ENCODE results near the gene ST3GAL2. TPM values are rescaled to one million over a fixed set of nuclear protein-coding genes. Genes with fewer than 3 reads are reported as not detected.

ST3GAL2 gene
- total and polyA plus RNA-seq, 9 of the 15 experiments (the other 6 are each of a cell fraction or from before 2014, with no cell fraction given): 1.5 to 108 (median 34.3) TPM

DNA sequence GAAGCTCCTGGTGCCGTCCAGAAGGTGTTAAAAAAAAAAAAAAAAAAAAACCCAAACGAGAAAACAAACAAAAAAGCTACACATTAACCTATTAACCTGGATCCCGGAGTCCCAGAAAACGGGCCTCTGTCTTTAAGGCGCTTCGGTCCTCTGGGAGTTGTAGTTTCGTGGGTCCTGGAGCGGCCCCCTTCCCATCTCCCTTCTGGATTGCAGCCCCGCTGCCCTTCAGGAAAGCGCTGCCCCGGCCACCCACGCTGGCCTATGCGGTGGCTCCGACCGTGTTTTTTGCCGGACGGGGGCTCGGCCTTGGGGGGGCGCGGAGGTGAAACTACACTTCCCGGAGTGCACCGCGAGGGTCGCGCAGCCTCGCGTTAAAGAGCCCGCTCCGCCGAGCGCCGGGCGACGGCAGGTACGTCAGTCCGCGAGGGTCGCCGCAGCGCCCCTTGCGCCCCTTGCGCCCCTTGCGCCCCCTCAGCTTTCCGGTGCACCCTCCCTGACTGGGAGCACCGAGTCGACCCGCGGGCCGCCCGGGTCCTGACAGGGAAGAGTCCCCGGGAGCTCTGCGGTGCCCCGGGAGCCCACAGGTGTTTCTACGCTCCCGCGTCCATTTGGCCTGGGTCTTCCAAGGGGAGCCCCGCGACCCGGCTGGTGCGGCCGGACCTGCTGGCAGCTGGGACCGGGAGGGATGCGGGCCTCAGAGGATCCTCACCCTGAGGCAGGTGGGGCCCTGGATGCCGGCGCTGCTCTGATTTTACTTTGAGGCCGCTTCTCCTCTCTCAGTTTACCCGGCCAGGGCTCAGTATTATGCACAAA is 15.5 kb upstream of the ST3GAL2 start, which contains the start of gene FCSK (continued):
- TF ChIP-seq ZNF165 (CRISPR knock-in tag; IDR thresholded peaks at IDR 0.05; ENCODE audit: borderline replicate concordance) (no peak), FOXP4 (CRISPR knock-in tag; IDR thresholded peaks at IDR 0.05; ENCODE audit: borderline replicate concordance) (no peak), NR3C1 (CRISPR knock-in tag; IDR thresholded peaks at IDR 0.05) (no peak), ZNF124 (CRISPR knock-in tag; IDR thresholded peaks at IDR 0.05) (no peak), FUS (optimal IDR thresholded peaks at IDR 0.05; ENCODE audit: low read depth, low read length) (no peak), NCOR1 (IDR thresholded peaks at IDR 0.05) (no peak), ZNF143 (CRISPR knock-in tag; IDR thresholded peaks at IDR 0.05) (peak; percentile 97), YY1 (IDR thresholded peaks at IDR 0.05; ENCODE audit: borderline replicate concordance in 1 of 3, control insufficient read depth in 1 of 3, extremely low read depth in 1 of 3, insufficient read depth in 3 of 3, insufficient read length in 1 of 3, insufficient replicate concordance in 2 of 3, low read depth in 1 of 3, low read length in 2 of 3) (no peak), WHSC1 (IDR thresholded peaks at IDR 0.05; ENCODE audit: low read length) (no peak), MECOM (CRISPR knock-in tag; IDR thresholded peaks at IDR 0.05) (no peak), HIVEP1 (CRISPR knock-in tag; IDR thresholded peaks at IDR 0.05) (no peak), ZNF764 (CRISPR knock-in tag; IDR thresholded peaks at IDR 0.05; ENCODE audit: low read depth) (no peak), SAP30 (IDR thresholded peaks at IDR 0.05; ENCODE audit: borderline replicate concordance, insufficient read depth, low read depth, low read length, poor library complexity, severe bottlenecking) (peak; percentile 69), U2AF2 (optimal IDR thresholded peaks at IDR 0.05; ENCODE audit: low read depth, low read length) (no peak), HMGN3 (IDR thresholded peaks at IDR 0.05; ENCODE audit: borderline replicate concordance, extremely low read depth, insufficient read length, low read depth, low read length) (peak; percentile 85)
- TF ChIP-seq, protein P1, sequence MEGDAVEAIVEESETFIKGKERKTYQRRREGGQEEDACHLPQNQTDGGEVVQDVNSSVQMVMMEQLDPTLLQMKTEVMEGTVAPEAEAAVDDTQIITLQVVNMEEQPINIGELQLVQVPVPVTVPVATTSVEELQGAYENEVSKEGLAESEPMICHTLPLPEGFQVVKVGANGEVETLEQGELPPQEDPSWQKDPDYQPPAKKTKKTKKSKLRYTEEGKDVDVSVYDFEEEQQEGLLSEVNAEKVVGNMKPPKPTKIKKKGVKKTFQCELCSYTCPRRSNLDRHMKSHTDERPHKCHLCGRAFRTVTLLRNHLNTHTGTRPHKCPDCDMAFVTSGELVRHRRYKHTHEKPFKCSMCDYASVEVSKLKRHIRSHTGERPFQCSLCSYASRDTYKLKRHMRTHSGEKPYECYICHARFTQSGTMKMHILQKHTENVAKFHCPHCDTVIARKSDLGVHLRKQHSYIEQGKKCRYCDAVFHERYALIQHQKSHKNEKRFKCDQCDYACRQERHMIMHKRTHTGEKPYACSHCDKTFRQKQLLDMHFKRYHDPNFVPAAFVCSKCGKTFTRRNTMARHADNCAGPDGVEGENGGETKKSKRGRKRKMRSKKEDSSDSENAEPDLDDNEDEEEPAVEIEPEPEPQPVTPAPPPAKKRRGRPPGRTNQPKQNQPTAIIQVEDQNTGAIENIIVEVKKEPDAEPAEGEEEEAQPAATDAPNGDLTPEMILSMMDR (IDR thresholded peaks at IDR 0.05 in 2 of 3, conservative IDR thresholded peaks at IDR 0.05 in 1 of 3; ENCODE audit: insufficient read depth in 2 of 3, low read depth in 1 of 3, low read length in 3 of 3): peak in 1 of 3 experiments; percentile 29; a peak in 1 of 6 replicates
- TF ChIP-seq, protein P2, sequence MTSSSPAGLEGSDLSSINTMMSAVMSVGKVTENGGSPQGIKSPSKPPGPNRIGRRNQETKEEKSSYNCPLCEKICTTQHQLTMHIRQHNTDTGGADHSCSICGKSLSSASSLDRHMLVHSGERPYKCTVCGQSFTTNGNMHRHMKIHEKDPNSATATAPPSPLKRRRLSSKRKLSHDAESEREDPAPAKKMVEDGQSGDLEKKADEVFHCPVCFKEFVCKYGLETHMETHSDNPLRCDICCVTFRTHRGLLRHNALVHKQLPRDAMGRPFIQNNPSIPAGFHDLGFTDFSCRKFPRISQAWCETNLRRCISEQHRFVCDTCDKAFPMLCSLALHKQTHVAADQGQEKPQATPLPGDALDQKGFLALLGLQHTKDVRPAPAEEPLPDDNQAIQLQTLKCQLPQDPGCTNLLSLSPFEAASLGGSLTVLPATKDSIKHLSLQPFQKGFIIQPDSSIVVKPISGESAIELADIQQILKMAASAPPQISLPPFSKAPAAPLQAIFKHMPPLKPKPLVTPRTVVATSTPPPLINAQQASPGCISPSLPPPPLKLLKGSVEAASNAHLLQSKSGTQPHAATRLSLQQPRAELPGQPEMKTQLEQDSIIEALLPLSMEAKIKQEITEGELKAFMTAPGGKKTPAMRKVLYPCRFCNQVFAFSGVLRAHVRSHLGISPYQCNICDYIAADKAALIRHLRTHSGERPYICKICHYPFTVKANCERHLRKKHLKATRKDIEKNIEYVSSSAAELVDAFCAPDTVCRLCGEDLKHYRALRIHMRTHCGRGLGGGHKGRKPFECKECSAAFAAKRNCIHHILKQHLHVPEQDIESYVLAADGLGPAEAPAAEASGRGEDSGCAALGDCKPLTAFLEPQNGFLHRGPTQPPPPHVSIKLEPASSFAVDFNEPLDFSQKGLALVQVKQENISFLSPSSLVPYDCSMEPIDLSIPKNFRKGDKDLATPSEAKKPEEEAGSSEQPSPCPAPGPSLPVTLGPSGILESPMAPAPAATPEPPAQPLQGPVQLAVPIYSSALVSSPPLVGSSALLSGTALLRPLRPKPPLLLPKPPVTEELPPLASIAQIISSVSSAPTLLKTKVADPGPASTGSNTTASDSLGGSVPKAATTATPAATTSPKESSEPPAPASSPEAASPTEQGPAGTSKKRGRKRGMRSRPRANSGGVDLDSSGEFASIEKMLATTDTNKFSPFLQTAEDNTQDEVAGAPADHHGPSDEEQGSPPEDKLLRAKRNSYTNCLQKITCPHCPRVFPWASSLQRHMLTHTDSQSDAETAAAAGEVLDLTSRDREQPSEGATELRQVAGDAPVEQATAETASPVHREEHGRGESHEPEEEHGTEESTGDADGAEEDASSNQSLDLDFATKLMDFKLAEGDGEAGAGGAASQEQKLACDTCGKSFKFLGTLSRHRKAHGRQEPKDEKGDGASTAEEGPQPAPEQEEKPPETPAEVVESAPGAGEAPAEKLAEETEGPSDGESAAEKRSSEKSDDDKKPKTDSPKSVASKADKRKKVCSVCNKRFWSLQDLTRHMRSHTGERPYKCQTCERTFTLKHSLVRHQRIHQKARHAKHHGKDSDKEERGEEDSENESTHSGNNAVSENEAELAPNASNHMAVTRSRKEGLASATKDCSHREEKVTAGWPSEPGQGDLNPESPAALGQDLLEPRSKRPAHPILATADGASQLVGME (CRISPR knock-in tag; IDR thresholded peaks at IDR 0.05): no peak

All from K562 (cell line).